ENCODE data around the gene ADISSP. TPM values are rescaled to one million over a fixed set of nuclear protein-coding genes. Genes with fewer than 3 reads are reported as not detected.

Gene ADISSP
- total and polyA plus RNA-seq, 9 of the 15 experiments (the other 6 are each of a cell fraction or from before 2014, with no cell fraction given) = 1.4 to 70.6 (median 23.4) TPM

DNA sequence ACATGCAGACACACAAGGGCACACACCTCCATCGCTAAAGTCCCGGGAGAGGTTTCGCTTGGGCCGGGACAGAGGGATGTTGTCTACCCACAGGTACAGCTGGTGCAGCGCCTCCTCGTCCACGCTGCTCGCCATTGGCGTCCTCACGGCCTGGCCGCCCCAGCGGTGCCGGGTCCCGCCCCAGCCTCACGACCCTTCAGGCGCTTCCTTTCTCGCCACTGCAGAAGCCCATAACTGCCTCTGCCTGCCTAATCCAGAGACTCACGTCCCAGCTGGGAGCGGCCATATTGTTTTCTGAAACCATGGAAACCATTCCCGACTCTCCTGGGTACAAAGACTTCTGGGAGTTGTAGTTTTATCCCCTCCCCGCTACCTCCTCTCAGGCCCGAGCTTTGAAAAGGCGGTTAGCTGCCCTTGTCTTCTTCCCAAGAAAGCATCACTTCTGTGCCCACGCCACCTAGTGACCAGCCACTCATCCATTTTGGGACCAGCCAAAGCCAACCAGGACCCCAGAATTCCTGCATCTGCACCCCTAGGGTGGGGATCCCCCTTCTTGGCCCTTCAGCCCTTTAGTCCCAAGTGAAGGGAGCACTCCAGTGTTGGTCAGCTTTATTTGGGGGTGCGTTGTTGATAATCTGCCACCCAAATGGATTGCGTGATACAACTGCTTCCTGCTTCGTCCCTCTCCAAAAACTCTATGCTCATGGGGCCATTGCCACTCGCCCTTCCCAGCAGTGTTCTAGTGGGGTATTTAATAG is 13.8 kb upstream of the ADISSP start, which contains the start of gene SPEF1 (continued):
- TF ChIP-seq, protein P1, sequence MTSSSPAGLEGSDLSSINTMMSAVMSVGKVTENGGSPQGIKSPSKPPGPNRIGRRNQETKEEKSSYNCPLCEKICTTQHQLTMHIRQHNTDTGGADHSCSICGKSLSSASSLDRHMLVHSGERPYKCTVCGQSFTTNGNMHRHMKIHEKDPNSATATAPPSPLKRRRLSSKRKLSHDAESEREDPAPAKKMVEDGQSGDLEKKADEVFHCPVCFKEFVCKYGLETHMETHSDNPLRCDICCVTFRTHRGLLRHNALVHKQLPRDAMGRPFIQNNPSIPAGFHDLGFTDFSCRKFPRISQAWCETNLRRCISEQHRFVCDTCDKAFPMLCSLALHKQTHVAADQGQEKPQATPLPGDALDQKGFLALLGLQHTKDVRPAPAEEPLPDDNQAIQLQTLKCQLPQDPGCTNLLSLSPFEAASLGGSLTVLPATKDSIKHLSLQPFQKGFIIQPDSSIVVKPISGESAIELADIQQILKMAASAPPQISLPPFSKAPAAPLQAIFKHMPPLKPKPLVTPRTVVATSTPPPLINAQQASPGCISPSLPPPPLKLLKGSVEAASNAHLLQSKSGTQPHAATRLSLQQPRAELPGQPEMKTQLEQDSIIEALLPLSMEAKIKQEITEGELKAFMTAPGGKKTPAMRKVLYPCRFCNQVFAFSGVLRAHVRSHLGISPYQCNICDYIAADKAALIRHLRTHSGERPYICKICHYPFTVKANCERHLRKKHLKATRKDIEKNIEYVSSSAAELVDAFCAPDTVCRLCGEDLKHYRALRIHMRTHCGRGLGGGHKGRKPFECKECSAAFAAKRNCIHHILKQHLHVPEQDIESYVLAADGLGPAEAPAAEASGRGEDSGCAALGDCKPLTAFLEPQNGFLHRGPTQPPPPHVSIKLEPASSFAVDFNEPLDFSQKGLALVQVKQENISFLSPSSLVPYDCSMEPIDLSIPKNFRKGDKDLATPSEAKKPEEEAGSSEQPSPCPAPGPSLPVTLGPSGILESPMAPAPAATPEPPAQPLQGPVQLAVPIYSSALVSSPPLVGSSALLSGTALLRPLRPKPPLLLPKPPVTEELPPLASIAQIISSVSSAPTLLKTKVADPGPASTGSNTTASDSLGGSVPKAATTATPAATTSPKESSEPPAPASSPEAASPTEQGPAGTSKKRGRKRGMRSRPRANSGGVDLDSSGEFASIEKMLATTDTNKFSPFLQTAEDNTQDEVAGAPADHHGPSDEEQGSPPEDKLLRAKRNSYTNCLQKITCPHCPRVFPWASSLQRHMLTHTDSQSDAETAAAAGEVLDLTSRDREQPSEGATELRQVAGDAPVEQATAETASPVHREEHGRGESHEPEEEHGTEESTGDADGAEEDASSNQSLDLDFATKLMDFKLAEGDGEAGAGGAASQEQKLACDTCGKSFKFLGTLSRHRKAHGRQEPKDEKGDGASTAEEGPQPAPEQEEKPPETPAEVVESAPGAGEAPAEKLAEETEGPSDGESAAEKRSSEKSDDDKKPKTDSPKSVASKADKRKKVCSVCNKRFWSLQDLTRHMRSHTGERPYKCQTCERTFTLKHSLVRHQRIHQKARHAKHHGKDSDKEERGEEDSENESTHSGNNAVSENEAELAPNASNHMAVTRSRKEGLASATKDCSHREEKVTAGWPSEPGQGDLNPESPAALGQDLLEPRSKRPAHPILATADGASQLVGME (CRISPR knock-in tag; IDR thresholded peaks at IDR 0.05) = no peak
- no peak for TF ChIP-seq SRSF9 (IDR thresholded peaks at IDR 0.05; ENCODE audit: borderline replicate concordance, low read depth, low read length)
- no peak for TF ChIP-seq ZNF316 (IDR thresholded peaks at IDR 0.05)
- TF ChIP-seq PTTG1 (tag; IDR thresholded peaks at IDR 0.05; ENCODE audit: low read depth) = no peak
- TF ChIP-seq, protein P2, sequence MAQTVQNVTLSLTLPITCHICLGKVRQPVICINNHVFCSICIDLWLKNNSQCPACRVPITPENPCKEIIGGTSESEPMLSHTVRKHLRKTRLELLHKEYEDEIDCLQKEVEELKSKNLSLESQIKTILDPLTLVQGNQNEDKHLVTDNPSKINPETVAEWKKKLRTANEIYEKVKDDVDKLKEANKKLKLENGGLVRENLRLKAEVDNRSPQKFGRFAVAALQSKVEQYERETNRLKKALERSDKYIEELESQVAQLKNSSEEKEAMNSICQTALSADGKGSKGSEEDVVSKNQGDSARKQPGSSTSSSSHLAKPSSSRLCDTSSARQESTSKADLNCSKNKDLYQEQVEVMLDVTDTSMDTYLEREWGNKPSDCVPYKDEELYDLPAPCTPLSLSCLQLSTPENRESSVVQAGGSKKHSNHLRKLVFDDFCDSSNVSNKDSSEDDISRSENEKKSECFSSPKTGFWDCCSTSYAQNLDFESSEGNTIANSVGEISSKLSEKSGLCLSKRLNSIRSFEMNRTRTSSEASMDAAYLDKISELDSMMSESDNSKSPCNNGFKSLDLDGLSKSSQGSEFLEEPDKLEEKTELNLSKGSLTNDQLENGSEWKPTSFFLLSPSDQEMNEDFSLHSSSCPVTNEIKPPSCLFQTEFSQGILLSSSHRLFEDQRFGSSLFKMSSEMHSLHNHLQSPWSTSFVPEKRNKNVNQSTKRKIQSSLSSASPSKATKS (CRISPR knock-in tag; IDR thresholded peaks at IDR 0.05) = no peak
- TF ChIP-seq, protein P3, sequence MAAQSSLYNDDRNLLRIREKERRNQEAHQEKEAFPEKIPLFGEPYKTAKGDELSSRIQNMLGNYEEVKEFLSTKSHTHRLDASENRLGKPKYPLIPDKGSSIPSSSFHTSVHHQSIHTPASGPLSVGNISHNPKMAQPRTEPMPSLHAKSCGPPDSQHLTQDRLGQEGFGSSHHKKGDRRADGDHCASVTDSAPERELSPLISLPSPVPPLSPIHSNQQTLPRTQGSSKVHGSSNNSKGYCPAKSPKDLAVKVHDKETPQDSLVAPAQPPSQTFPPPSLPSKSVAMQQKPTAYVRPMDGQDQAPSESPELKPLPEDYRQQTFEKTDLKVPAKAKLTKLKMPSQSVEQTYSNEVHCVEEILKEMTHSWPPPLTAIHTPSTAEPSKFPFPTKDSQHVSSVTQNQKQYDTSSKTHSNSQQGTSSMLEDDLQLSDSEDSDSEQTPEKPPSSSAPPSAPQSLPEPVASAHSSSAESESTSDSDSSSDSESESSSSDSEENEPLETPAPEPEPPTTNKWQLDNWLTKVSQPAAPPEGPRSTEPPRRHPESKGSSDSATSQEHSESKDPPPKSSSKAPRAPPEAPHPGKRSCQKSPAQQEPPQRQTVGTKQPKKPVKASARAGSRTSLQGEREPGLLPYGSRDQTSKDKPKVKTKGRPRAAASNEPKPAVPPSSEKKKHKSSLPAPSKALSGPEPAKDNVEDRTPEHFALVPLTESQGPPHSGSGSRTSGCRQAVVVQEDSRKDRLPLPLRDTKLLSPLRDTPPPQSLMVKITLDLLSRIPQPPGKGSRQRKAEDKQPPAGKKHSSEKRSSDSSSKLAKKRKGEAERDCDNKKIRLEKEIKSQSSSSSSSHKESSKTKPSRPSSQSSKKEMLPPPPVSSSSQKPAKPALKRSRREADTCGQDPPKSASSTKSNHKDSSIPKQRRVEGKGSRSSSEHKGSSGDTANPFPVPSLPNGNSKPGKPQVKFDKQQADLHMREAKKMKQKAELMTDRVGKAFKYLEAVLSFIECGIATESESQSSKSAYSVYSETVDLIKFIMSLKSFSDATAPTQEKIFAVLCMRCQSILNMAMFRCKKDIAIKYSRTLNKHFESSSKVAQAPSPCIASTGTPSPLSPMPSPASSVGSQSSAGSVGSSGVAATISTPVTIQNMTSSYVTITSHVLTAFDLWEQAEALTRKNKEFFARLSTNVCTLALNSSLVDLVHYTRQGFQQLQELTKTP (IDR thresholded peaks at IDR 0.05; ENCODE audit: low read depth in 1 of 2, partially characterized antibody in 2 of 2) = peak in 1 of 2 experiments; percentile 92
- TF ChIP-seq POLR2G (IDR thresholded peaks at IDR 0.05; ENCODE audit: low read depth, low read length) = peak; percentile 65
- TF ChIP-seq, protein P4, sequence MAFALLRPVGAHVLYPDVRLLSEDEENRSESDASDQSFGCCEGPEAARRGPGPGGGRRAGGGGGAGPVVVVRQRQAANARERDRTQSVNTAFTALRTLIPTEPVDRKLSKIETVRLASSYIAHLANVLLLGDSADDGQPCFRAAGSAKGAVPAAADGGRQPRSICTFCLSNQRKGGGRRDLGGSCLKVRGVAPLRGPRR (CRISPR knock-in tag; IDR thresholded peaks at IDR 0.05) = no peak
- TF ChIP-seq KAT7 (CRISPR knock-in tag; IDR thresholded peaks at IDR 0.05; ENCODE audit: borderline replicate concordance) = no peak
- TF ChIP-seq ZNF76 (CRISPR knock-in tag; IDR thresholded peaks at IDR 0.05; ENCODE audit: borderline replicate concordance) = no peak
- TF ChIP-seq, protein P5, sequence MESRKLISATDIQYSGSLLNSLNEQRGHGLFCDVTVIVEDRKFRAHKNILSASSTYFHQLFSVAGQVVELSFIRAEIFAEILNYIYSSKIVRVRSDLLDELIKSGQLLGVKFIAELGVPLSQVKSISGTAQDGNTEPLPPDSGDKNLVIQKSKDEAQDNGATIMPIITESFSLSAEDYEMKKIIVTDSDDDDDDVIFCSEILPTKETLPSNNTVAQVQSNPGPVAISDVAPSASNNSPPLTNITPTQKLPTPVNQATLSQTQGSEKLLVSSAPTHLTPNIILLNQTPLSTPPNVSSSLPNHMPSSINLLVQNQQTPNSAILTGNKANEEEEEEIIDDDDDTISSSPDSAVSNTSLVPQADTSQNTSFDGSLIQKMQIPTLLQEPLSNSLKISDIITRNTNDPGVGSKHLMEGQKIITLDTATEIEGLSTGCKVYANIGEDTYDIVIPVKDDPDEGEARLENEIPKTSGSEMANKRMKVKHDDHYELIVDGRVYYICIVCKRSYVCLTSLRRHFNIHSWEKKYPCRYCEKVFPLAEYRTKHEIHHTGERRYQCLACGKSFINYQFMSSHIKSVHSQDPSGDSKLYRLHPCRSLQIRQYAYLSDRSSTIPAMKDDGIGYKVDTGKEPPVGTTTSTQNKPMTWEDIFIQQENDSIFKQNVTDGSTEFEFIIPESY (CRISPR knock-in tag; IDR thresholded peaks at IDR 0.05) = 0 out of 2 replicates have a peak, but pooled peaks have one; percentile 33

Data from K562 (cell line).